ENCODE data around the gene SPAG9. TPM values are rescaled to one million over a fixed set of nuclear protein-coding genes. Genes with fewer than 3 reads are reported as not detected.

The SPAG9 gene
- total and polyA plus RNA-seq, 4 donors = 179 to 268 (median 220) TPM

Other genes with a start within 250 kb of the SPAG9 start
- 100 to 1,000 TPM in 1 of 2 donors, 10 to 100 TPM in 1; 52.5 to 108 TPM for gene NME1, start 32.7 kb upstream of the SPAG9 start, total RNA-seq
- 100 to 1,000 TPM in 1 of 2 donors, 10 to 100 TPM in 1; 97.5 to 115 TPM for gene NME1, start 32.7 kb upstream of the SPAG9 start, polyA plus RNA-seq (ENCODE audit: insufficient read length in 2 of 2)
- gene NME2, start 45.5 kb upstream of the SPAG9 start, total RNA-seq = 100 to 1,000 TPM; 106 to 432 TPM
- gene NME2, start 45.5 kb upstream of the SPAG9 start, polyA plus RNA-seq (ENCODE audit: insufficient read length in 2 of 2) = 100 to 1,000 TPM; 225 to 256 TPM
- 10 to 100 TPM; 25.0 to 44.2 TPM for gene MBTD1, start 139.2 kb upstream of the SPAG9 start, total RNA-seq
- gene MBTD1, start 139.2 kb upstream of the SPAG9 start, polyA plus RNA-seq (ENCODE audit: insufficient read length in 2 of 2) = 10 to 100 TPM; 24.7 to 26.0 TPM
- gene UTP18, start 139.7 kb upstream of the SPAG9 start, total RNA-seq = 10 to 100 TPM; 39.3 TPM
- 10 to 100 TPM; 33.2 to 36.8 TPM for gene UTP18, start 139.7 kb upstream of the SPAG9 start, polyA plus RNA-seq (ENCODE audit: insufficient read length in 2 of 2)

All from spinal cord (tissue), 4 donors.